ENCODE data around the gene TMEM120B.
"Not testable (repeated sequence)": the region's sequence is repeated elsewhere in the genome, so short reads cannot be mapped to it uniquely, and the experiment has no call there.

Gene TMEM120B

DNA sequence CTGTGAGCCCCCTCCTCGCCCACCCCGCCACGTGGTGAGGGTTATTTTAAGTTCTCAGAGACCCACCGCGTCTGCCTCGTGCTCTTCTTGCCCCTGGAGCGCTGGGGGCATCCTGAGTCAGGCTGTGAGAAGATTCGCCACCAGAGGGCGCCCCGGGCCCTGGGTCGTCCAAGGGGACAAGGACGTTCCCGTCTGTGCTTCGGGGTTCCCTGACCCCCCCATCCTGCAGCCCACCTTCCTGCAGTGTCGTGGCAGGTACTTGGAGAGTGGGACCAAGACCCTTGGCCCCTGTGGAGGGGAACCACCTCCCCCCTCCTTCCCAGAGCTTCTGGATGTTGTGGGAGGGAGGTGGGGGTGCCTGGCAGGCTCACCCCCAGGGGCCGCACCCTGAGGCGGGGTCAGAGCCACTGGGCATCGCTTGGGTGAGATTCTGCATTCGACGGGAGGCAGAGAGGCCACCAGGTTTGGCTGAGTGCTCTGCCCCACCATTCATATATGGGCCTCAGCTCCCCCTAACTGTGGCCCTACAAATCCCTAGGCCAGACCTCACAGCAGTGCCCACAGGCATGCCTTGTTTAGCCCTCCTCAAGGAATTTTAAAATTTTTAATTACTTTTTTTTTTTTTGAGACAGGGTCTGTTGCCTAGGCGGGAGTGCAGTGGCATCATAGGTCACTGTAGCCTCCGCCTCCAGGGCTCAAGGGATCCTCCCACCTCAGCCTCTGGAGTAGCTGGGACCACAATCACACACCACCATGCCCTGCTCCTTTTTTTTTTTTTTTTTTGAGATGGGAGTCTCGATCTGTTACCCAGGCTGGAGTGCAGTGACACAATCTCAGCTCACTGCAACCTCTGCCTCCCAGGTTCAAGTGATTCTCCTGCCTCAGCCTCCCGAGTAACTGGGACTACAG is 63.9 kb downstream of the TMEM120B start:
- peak in 1 of 2 experiments; percentile 48 for DNase-seq

DNA sequence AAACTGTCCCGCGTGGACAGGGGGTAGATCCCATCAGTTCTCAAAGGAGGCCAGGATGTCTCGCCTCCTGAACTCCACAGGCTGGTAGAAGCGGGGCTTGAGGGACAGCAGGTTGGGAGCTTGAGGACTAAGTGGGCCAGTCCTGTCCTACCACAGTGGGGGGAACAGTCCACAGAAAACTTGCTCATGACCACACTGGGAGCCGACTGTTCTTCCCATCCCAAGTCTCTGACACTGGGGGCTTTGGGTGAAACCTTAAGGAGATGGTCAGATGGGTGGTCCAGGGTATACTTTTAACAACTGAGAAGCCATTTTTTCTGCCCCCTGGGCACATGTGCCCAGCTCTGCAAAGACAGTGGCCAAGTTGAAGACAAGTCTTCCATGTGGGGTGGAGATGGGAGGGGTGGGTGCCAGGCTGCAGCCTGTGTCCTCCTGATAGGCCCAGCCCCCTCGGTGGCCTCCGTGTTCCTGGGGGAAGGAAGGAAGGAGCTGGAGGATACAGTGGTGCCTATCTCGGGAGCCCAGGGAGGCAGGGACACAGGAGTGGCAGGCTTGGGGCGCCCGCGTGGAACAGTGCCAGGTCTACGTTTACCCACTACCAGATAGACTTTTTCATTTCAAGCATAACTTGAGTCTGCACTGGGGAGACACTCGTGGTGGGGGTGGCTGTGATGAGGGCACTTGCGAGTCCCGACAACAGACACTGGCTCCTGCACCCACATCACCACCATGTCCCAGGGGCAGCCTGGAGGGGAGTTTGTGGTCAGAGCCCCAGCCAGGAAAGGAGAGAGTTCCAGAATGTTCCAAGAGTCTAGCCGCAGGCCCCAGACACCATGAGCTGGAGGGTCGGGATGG is 66.2 kb downstream of the TMEM120B start:
- no peak for DNase-seq

DNA sequence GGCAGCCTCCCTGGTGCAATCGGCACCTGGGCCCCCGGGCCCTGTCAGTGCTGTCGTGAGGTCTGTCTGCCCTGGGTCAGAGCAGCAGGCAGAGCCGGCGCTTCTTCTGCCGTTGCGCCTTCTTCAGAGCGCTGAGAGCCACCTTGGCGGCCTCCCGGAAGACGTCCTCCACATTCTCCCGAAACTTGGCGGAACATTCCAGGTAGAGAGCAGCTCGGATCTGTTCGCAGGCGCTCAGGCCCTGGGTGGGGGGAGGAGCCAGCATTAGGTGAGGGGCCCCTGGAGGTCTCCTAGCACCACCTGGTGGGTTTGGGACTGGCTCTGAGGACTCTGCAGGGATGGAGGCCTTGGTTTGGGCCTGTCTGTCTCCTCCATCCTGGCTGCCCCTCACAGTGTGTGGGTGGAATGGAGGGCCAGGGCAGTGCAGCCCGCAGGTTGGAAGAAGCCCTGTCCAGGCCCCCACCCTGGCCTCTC is 66.9 kb downstream of the TMEM120B start:
- DNase-seq, result no peak

GRCh38 chr12:121780429-121780828 is 67.9 kb downstream of the TMEM120B start:
- DNase-seq, result no peak

GRCh38 chr12:121781484-121781997 is 69.0 kb downstream of the TMEM120B start:
- DNase-seq, result no peak

GRCh38 chr12:121781998-121782979 is 69.7 kb downstream of the TMEM120B start:
- DNase-seq, result peak in 1 of 2 experiments; percentile 34

GRCh38 chr12:121783766-121784165 is 71.2 kb downstream of the TMEM120B start:
- DNase-seq, result no peak

DNA sequence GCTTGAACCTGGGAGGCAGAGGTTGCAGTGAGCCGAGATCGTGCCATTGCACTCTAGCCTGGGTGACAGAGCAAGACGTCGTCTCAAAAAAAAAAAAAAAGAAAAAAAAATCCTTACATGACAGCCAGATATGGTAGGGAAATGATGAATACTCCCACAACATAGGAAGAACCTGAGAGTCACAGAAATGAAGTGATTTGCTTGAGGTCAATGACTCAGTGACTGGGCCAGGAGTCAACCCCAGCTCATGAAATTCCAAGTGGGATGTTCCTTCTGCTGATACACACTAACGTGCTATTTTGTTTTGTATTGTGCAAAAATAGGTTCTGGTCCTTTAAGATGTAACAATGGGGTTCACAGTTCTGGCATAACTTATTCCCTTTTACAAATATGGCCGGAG is 71.9 kb downstream of the TMEM120B start:
- peak; percentile 78 to 89 for DNase-seq

- peak; percentile 98 for DNase-seq
Observed at GRCh38 chr12:121786440-121786825, 73.9 kb downstream of the TMEM120B start.

DNA sequence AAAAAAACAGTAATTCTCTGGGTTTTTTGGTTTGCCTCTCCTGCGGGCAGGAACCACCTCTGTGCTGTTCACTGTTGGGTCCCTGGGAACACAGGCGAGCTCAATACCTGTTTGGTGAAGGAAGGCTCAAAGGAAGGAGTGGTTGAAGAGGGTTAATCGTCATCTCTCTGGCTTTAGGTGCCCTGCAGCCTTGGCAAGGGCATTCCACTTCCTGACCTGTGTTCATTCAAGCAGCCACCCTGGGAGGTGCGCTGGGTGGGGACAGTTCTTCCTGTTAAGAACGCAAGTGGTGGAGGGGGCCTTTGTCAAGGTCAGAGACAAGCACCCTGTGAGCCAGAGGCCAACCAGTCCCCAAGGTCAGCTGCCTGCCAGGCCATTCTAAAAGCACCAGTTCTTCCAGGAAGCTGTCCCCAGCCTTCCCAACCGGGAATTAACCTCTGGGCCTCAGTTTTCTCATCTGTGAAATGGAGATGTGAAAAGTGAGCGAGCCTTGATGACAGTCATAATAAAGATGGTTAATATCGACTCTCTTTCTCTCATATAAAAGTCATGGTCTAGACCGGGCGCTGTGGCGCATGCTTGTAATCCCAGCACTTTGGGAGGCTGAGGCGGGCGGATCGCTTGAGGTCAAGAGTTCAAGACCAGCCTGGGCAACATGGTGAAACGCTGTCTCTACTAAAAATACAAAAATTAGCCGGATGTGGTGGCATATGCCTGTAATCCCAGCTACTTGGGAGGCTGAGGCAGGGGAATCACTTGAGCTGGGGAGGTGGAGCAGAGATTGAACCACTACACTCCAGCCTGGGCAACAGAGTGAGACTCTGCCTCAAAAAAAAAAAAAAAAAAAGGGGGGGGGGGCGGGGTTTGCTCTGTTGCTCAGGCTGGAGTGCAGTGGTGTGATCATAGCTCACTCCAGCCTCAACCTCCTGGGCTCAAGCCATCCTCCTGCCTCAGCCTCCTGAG is 74.8 kb downstream of the TMEM120B start:
- peak in 1 of 2 experiments; percentile 31 for DNase-seq

DNA sequence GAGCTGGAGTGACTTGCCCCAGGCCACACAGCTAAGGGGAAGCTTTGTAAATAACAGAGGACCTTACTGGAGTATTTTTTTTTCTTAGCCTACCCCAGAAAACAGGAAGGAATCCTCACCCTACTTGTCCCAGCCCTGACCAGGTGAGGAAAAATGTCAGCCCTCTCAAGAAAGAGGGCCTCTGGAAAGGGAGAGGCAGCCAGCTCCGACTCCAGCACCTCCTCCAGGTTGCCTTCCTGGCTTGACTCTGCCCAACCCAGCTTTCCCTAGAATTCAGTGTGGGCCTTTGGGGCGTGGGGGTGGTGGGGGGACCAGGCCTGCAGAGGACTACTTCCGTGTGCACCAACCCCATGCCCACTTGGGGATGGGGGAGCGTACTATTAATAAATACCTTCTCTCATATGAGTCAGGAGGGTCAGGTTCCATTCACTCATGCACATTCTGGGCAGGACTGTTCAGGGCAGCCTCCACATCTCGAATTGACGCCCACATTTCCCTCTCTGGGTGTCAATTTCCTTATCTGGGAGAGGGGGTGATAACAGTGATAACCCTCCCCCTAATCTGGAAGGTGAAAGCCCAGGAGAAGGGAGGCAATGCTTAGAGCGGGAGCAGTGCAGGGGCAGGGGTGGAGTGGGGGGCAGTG is 75.7 kb downstream of the TMEM120B start:
- no peak for DNase-seq

DNA sequence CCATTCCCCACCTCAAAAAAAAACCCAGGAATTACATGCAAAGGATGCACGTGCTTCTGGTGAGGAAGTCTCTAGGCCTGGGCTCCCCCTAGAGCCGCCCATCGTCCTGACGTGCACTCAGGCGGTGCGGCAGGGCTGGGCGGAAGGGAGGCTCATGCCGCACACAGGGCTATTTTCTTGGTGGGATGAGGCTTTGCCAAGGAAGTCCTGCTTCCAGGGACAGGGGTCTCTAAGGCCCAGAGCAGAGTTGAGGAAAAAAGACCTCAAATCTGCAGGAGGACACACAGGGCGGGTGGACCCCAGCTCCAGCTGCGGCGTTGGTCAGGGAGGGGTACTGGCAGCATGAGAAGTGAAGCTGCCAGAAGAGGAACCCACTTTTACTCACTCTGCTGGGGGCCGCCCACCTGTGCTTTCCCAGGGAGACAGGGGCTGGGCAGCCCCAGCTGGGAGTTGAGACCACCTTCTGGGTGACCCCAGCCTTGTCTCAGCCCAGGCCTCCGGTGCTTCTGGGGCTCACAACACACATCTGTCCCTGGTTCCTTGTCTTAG is 76.8 kb downstream of the TMEM120B start:
- no peak for DNase-seq

DNA sequence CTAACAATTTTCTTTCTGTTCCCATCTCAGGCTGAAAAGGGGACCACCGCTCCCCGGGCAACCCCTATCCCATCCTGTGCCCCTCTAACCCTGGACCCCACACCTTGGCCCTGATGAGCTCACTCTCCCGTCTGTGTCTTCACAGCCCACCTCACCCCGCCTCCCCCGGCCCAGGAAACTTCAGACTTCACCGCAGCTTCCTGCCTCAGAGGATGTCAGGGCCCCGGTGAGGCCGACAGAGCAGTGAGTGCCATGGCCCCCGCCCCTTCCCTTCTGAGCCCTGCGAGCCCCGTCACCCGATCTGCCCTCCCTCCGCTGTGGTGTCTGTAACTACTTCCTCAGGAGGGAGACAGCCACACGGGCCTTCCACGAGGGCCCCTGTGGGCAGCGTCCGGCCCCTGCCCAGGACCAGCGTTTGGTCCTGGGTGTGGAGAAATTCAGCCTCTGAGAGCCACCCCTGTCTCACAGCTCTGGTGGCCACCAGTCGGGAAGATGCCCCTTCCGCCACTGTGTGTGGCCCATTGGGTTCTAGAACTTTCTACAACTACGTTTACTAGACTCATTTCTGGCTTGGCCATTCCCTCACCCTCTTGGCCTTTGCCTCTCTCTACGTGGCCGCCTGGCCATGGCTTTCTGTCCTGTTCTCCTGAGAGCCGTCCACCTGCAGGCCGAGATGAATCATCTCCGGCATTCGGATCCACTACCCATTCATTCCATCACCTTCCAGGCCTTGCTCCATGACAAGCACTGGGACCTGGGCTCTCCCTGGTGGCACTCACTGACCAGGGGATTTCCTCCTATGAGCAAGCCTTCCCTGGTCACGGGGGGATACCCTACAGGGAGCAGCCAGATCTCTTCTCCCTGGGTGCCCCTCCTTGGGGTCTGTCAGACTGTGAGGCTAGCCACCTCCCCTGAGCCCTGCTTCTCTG is 77.5 kb downstream of the TMEM120B start:
- DNase-seq, result no peak

DNA sequence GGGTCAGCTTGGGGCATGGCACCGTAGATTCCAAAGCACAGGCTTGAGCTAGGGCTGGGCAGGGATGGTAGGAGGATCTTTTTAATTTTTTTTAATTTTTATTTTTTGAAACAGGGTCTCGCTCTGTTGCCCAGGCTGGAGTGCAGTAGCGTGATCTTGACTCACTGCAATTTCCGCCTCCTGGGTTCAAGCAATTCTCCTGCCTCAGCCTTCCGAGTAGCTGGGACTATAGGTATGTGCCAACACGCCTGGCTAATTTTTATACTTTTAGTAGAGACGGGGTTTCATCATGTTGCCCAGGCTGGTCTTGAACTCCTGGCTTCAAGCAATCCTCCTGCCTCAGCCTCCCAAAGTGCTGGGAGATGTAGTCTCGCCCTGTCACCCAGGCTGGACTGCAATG is 78.2 kb downstream of the TMEM120B start:
- not testable (repeated sequence) for DNase-seq

GRCh38 chr12:121791671-121792551 is 79.4 kb downstream of the TMEM120B start:
- peak in 1 of 2 experiments; percentile 71 for DNase-seq

DNA sequence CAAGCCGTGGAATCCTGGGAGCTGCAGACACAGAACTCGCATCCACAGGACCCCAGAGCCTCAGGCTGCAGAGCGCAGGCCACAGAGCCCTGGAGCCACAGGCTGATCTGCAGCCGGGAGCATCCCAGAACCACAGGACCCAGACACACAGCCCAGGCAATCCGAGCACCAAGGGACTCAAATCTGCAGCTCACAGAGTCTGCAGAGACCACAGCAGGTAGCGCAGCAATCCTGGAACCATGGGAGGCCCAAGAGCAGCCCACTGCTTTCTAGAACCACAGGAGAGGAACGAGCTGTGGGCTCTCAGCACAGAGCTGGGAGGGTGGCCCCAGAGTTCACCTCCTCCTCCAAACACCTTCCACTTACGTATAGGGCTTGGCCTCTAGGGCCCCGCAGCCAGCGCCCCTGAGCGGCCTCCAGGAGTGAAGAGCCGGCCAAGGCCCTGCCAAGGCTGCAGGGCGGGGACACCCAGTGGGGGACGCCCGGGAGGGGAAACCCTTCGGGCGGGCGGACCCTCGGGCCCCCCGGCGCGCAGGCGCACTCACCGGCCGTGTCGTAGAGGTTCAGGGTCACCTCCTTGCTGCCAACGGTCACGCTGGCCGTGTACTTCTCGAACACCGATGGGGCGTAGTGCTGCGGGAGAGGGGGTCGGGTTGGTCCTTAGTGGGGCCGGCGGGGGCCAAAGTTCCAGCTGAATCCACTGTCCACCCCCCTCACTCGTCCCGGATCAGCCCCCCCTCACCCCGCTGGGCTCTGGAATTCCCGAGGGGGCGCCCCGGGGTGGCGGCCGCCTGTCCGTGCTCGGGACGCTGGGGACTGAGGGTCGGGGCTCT is 80.3 kb downstream of the TMEM120B start:
- DNase-seq, result no peak

DNA sequence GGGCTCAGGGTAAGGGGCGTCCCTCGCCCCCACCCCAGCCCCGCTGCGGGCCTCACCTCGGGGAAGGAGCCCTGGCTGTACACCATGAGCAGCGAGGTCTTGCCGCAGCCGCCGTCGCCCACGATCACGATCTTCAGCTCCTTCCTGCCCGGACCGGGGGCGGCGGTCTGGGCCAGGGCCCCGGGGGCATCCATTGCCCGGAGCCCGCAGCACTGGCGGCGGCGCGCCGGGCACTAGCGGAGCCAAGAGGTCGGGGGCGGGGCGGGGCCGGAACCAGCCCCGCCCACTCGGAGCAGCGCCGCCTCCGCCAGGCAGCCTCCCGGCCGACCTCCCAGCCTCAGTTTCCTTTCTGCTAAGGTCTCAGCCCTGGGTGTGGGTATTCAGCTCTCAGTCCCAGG is 80.9 kb downstream of the TMEM120B start, which contains the start of gene RHOF:
TSS of gene RHOF (minus strand) at position 249 of the 398 bp plus-strand sequence. CDS start at position 194, 55 bp downstream.
- DNase-seq, result peak in 1 of 2 experiments; percentile 83

Data from SW 1271 (cell line).